NCI-H524 (cell line): Measurements from ENCODE around the gene ENDOV.
A peak's percentile ranks its signal among the peaks of the same experiment; 100 is the strongest.

Source experiments
- DNase-seq, 2 experiments: peaks; one replicate each; lab custom pipeline; 2025; lab: John Stamatoyannopoulos, UW

ENDOV gene

DNA sequence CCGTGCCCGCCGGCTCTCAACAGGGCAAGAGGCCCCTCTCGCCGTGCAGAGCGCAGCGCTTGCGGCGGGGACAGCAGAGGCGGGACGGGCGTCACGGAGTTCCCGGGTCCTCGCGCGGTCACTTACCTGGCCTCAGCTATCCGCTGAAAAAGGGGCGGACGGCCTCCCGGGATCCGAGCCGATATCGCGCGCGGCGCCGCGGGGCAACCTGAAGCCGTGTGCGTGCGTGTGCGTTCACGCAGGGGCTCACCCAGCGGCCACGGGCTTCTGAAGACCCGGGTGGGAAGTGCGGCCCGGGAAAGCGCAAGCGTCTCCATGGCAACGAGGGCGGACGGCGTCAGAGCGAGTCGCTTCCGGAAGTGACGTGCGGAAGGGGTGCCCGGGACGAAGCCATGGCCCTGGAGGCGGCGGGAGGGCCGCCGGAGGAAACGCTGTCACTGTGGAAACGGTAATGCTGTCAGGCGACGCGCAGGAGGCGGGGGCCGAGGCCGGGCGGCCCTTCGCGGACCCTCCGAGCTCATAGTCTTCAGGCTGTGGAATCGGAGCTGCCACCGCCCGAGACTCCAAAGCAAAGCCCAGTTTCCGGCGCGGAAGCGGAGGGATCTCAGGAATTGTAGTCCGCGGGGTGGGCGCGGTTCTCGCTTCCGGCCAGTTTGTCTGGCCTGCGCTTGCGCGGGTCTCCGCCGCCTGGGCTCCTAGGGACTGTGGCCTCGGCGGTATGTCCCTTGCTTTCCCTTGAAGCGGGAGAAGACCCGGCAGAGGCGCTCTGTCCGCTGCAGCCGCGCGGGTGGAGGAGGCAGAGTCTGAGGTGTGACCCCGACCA lies at the start of gene ENDOV:
TSS of gene ENDOV (plus strand) at position 365 of the 823 bp plus-strand sequence. CDS start at position 393, 28 bp downstream.
- peak; percentile 97 for DNase-seq

DNA sequence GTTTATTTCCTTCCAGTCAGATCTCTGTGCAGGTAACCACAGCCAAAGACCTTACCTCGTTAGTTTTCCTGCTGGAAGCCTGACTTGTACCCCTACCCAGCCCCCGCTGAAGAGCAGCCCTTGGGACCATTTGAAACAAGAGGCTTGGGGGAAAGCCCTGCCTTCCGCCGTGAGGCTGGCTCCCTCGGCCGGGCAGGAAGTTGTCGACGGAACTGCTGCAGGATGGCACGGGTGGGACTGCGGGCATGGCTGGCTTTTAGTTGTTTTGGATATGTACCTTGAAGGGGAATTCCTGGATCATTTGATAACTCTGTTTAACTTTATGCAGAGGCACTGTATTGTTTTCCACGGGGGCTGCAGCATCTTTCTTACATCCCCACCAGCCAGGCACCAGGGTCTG lies 49.0 kb upstream of the ENDOV start:
- no peak for DNase-seq

GRCh38 chr17:80367503-80367902 lies 47.5 kb upstream of the ENDOV start:
- DNase-seq = no peak

- no peak for DNase-seq
Measured at GRCh38 chr17:80371196-80371595, 43.8 kb upstream of the ENDOV start.

DNA sequence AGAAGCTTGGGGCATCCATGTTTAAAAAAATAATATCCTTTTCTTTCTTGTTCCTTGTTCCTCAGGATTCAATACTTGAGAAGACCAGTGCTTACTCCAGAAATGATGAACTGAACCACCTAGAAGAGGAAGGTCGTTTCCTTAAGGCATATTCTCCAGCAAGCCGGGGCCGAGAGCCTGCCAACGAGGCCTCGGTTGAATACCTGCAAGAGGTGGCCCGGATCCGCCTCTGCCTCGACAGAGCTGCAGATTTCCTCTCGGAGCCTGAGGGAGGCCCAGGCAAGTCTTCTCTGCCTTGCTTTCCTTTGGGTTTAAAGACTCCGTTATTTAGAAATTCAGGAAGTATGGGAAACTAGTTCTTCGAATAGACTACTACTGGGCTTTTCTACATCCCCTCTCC lies 42.5 kb upstream of the ENDOV start:
- no peak for DNase-seq

GRCh38 chr17:80372922-80373570 lies 41.9 kb upstream of the ENDOV start:
- DNase-seq = no peak

DNA sequence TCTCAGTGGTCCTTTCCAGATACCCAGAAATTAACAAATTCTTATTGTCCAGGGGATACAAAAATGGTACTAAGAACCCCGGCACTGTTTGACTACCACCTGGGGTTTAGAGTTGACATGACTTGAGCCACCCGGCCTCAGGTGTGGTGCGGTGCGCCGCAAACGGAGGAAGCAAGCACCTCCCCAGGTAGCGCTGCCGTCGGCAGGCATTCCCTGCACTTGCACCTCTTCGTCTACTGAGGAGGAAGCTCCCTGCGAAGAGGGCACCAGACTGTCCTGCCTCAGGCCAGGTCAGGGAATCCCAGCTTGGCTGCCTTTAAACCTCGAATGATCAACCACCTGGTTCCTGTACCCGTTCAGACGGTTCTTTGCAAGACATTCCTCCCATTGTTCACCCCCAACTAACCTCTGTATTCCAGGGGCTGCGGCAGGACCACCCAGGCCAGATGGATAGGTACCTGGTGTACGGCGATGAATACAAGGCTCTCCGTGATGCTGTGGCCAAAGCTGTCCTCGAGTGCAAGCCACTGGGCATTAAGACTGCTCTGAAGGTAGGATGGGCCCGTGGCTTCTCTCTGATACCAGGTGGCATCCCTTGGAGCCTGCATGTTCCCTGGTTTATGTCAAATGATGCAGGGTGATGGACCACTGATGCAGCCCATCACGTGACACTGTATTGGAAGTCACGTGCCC lies 40.8 kb upstream of the ENDOV start:
- no peak for DNase-seq

GRCh38 chr17:80374732-80375585 lies 40.0 kb upstream of the ENDOV start:
- peak in 1 of 2 experiments; percentile 44 for DNase-seq

DNA sequence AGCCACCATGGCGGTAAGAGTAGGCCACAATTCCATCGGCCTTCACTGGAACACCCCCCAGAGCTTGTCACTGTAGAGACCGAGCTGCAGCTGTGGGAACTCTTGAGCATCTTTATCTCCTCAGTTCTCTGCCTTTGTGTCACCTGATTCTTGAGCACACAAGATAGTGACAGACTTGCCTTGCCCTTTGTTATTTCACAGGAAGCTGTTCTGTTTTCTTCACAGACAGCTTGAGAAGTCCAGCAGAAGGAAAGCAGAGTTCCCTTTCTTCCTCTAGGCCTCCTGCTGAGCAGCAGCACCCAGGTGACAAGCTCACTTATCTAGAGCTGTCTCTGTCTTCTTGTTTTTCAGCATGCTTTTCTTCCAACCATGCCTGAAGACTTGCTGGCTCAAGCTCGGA lies 38.4 kb upstream of the ENDOV start:
- no peak for DNase-seq

- no peak for DNase-seq
Measured at GRCh38 chr17:80377798-80378197, 37.2 kb upstream of the ENDOV start.

DNA sequence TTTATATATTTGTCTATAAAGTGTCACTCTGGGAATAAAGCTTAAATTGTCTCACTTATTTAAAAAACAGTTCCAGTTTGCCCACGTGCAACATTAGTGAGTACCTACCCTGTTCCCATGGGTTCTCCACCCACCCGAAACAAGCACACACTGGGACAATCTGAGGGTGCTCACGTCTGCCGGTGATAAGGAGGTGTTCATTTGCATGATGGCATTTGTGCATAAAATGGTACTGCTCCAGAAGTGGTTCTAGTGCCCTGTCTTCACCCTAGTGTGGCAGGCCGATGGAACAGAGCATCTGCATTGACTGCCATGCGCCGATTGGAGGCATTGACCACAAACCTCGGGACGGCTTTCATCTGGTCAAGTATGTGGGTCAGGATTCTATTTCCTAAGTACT lies 35.6 kb upstream of the ENDOV start:
- no peak for DNase-seq

DNA sequence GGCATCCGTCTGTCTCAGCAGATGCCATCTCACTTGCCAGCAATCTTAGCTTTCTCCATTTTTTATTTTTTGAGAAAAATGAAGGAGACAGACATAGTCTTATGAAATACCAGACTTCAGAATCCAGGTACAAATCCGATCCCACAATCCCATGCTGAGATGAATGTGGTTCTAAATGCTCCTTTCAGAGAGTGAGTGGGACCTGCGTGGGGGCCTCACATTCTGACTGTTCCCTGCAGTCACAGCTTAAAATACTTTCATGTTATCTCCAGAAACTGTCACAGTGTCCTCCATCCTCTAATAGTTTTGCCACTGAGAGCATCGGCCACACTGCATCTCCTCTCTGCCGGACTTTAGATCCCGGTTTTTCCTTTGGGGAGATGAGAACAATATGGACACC lies 34.9 kb upstream of the ENDOV start:
- DNase-seq = no peak

DNA sequence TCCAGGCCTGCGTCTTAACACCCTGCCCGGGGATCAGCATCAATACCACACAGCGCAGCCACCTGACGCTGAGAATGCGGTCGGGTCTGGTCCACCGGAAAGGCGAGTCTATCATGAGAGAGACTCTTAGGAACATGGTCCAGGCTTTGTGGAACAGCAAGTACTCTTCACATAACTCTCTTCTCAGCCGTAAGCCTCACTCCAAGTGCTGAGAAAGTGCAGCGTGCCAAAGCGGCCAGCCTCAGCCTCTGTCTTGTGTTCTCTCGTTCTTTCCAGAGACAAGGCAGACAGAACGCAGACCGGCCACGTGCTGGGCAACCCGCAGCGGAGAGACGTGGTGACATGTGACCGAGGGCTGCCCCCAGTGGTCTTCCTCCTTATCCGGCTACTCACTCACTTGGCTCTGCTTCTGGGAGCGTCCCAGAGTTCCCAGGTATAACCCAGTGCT lies 34.4 kb upstream of the ENDOV start:
- no peak for DNase-seq

- no peak for DNase-seq
Measured at GRCh38 chr17:80381416-80381923, 33.5 kb upstream of the ENDOV start.

GRCh38 chr17:80382446-80382845 lies 32.5 kb upstream of the ENDOV start:
- no peak for DNase-seq

DNA sequence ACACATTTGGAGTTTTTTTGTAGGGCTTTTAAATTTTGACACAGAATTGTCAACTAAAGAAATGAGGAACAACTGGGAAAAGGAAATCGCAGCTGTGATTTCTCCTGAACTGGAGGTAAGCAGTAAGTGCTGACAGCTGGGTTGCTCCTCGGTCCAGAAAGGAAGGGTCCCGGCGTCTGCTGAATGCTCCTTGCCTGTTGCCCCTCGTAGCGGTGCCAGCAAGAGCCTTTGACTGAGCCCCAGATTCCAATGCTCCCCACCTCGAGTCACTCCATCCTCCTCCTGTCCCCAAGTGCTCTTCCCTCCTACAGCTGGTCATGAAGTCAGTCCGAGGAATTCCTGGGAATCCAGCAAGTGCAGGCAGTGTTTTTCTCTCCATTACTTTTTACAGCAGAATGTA lies 32.0 kb upstream of the ENDOV start:
- no peak for DNase-seq

- DNase-seq = no peak
Measured at GRCh38 chr17:80384078-80384960, 30.6 kb upstream of the ENDOV start.

- DNase-seq = no peak
Measured at GRCh38 chr17:80385046-80385445, 29.9 kb upstream of the ENDOV start.

- DNase-seq = no peak
Measured at GRCh38 chr17:80386341-80386740, 28.6 kb upstream of the ENDOV start.

DNA sequence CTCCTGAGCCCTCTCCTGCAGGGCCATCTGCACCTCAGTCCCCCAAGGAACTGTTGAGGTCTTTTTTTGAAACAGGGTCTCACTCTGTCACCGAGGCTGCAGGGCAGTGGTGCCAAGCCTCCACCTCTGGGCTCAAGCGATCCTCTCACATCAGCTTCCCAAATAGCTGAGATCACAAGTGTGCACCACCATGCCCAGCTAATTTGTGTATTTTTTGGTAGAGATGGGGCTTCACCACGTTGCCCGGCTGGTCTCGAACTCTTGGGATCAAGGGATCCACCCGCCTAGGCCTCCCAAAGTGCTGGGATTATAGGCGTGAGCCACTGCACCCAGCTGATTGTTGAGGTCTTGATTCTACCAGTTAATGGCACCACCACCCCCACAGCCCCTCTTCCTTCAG lies 27.9 kb upstream of the ENDOV start:
- no peak for DNase-seq

GRCh38 chr17:80388175-80388574 lies 26.8 kb upstream of the ENDOV start:
- DNase-seq = no peak
